H1 (cell line): ENCODE measurements around the gene ACTR2. TPM values are rescaled to one million over a fixed set of nuclear protein-coding genes. Genes with fewer than 3 reads are reported as not detected.
A peak's percentile ranks its signal among the peaks of the same experiment; 100 is the strongest.

Source experiments
- CTCF ChIA-PET: fragments of 300-600 bp; sonication (Branson Sonifier 250); formaldehyde crosslinking; loops from one replicate; lab custom pipeline; 2021; ENCODE audit not compliant: partially characterized antibody; lab: Charles Lee
- POLR2A ChIA-PET: fragments of 300-600 bp; sonication (Branson Sonifier 250); formaldehyde crosslinking; loops from one replicate; lab custom pipeline; 2021; ENCODE audit warnings: inconsistent platforms; ENCODE audit not compliant: partially characterized antibody; lab: Charles Lee
- DNase-seq, 2 experiments: peaks; one replicate each; pipeline versions ENCODE4 v3.0.0 to v3.0.0-alpha.2; 2010 to 2022; ENCODE audit warnings: low spot score in 2 of 2, low read depth in 1 of 2, mixed read lengths in 1 of 2
- FAIRE-seq: peaks from 2 replicates; lab custom pipeline; 2011; peaks lifted over from hg19 to GRCh38; lab: Jason Lieb, UNC
- H2AFZ ChIP-seq: 2 replicates; pipeline ENCODE4 v1.8.1; 2012; ENCODE audit warnings: low read length, inconsistent platforms
- H2AK5ac ChIP-seq: 2 replicates; pipeline ENCODE4 v1.6.1; 2013; ENCODE audit warnings: low read depth, low read length
- H2BK120ac ChIP-seq: replicated peaks from 2 replicates; pipeline ENCODE3; 2013; ENCODE audit warnings: low read depth, low read length, inconsistent platforms
- H2BK12ac ChIP-seq: 2 replicates; pipeline ENCODE4 v1.6.1; 2013; ENCODE audit warnings: low read depth, low read length
- H2BK15ac ChIP-seq: 2 replicates; pipeline ENCODE4 v1.6.1; 2013; ENCODE audit warnings: low read length
- H2BK20ac ChIP-seq: 2 replicates; pipeline ENCODE4 v1.6.1; 2013; ENCODE audit warnings: low read length
- H2BK5ac ChIP-seq: 2 replicates; pipeline ENCODE4 v1.6.1; 2013; ENCODE audit warnings: low read depth, low read length
- H3K14ac ChIP-seq: 2 replicates; pipeline ENCODE4 v1.6.1; 2013; ENCODE audit warnings: inconsistent platforms; ENCODE audit not compliant: insufficient read length
- H3K18ac ChIP-seq: 2 replicates; pipeline ENCODE4 v1.6.1; 2013; ENCODE audit warnings: low read length; ENCODE audit errors: extremely low read depth
- H3K23ac ChIP-seq: 2 replicates; pipeline ENCODE4 v1.6.1; 2013; ENCODE audit warnings: inconsistent platforms; ENCODE audit not compliant: insufficient read length
- H3K23me2 ChIP-seq: 2 replicates; pipeline ENCODE4 v1.6.1; 2013; ENCODE audit warnings: low read depth, low read length
- H3K27ac ChIP-seq: 2 replicates; pipeline ENCODE4 v1.6.1; 2011; ENCODE audit warnings: low read depth, low read length, inconsistent platforms
- H3K27me3 ChIP-seq, 4 experiments: replicated peaks in 1 of 4; 1 replicate in 1 of 4; 2 replicates in 3 of 4; pipeline versions ENCODE4 v1.6.1 to v1.8.1; 2011 to 2013; ENCODE audit warnings: low read length in 3 of 4, mild to moderate bottlenecking in 3 of 4, inconsistent platforms in 2 of 4, mixed read lengths in 2 of 4, moderate library complexity in 1 of 4; ENCODE audit not compliant: control insufficient read depth in 3 of 4, insufficient read depth in 3 of 4; ENCODE audit errors: extremely low read depth in 1 of 4
- H3K36me3 ChIP-seq, 4 experiments: 2 replicates each; pipeline versions ENCODE4 v1.6.1 to v1.8.1; 2011 to 2013; ENCODE audit warnings: mild to moderate bottlenecking in 4 of 4, low read length in 3 of 4, moderate library complexity in 2 of 4, control low read depth in 1 of 4, inconsistent platforms in 1 of 4; ENCODE audit not compliant: insufficient read depth in 4 of 4, control insufficient read depth in 2 of 4
- H3K4ac ChIP-seq: replicated peaks from 2 replicates; pipeline ENCODE3; 2013; ENCODE audit warnings: low read length, low read depth, mixed read lengths, inconsistent platforms; ENCODE audit not compliant: insufficient read length
- H3K4me1 ChIP-seq, 4 experiments: replicated peaks in 1 of 4; 1 replicate in 1 of 4; 2 replicates in 3 of 4; pipeline versions ENCODE4 v1.6.1 to v1.8.1; 2011 to 2013; ENCODE audit warnings: low read length in 3 of 4, inconsistent platforms in 2 of 4, mixed read lengths in 1 of 4; ENCODE audit not compliant: insufficient read depth in 4 of 4, control insufficient read depth in 3 of 4
- H3K4me2 ChIP-seq, 2 experiments: 2 replicates each; pipeline versions ENCODE4 v1.6.1 to v1.8.1; 2011 to 2013; ENCODE audit warnings: low read depth in 2 of 2, low read length in 2 of 2, control low read depth in 1 of 2, inconsistent platforms in 1 of 2, mild to moderate bottlenecking in 1 of 2; ENCODE audit not compliant: insufficient read depth in 1 of 2
- H3K4me3 ChIP-seq, 4 experiments: fragments of 200-600, 300-600 bp in 1 of 4; sonication (generic), shearing (Covaris generic), sonication (Bioruptor Twin) in 1 of 4; 2 replicates each; pipeline versions ENCODE4 v1.5.1 to v1.8.1; 2011 to 2016; ENCODE audit warnings: low read length in 4 of 4, low read depth in 3 of 4, control low read depth in 2 of 4, inconsistent platforms in 2 of 4, mild to moderate bottlenecking in 2 of 4, mixed read lengths in 1 of 4, moderate library complexity in 1 of 4; ENCODE audit not compliant: insufficient read depth in 2 of 4; ENCODE audit errors: extremely low read depth in 1 of 4
- H3K56ac ChIP-seq: replicated peaks from 2 replicates; pipeline ENCODE3; 2013; ENCODE audit warnings: low read depth, mild to moderate bottlenecking, mixed read lengths, low read length, inconsistent platforms; ENCODE audit not compliant: insufficient read length
- H3K79me1 ChIP-seq: 2 replicates; pipeline ENCODE4 v1.6.1; 2013; ENCODE audit warnings: low read depth, low read length, control low read depth
- H3K79me2 ChIP-seq, 2 experiments: 2 replicates each; pipeline versions ENCODE4 v1.6.1 to v1.8.1; 2012 to 2013; ENCODE audit warnings: low read length in 2 of 2, mild to moderate bottlenecking in 2 of 2, inconsistent platforms in 1 of 2; ENCODE audit not compliant: insufficient read depth in 2 of 2, control insufficient read depth in 1 of 2
- H3K9ac ChIP-seq, 4 experiments: replicated peaks in 1 of 4; 1 replicate in 1 of 4; 2 replicates in 3 of 4; pipeline versions ENCODE4 v1.6.1 to v1.8.1; 2011 to 2013; ENCODE audit warnings: low read depth in 3 of 4, low read length in 3 of 4, control low read depth in 2 of 4, mild to moderate bottlenecking in 2 of 4, moderate library complexity in 2 of 4, inconsistent platforms in 1 of 4; ENCODE audit errors: extremely low read depth in 1 of 4
- H3K9me3 ChIP-seq, 2 experiments: 2 replicates each; pipeline versions ENCODE4 v1.6.1 to v1.8.1; 2012 to 2013; ENCODE audit warnings: mild to moderate bottlenecking in 2 of 2, moderate library complexity in 2 of 2, control low read depth in 1 of 2, inconsistent platforms in 1 of 2, low read depth in 1 of 2, low read length in 1 of 2, mixed read lengths in 1 of 2; ENCODE audit not compliant: insufficient read depth in 2 of 2
- H4K20me1 ChIP-seq, 2 experiments: replicated peaks in 1 of 2; 2 replicates each; pipeline versions ENCODE3 to v1.8.1; 2011 to 2013; ENCODE audit warnings: inconsistent platforms in 2 of 2, low read length in 2 of 2, mild to moderate bottlenecking in 1 of 2; ENCODE audit not compliant: insufficient read depth in 2 of 2, control insufficient read depth in 1 of 2
- H4K5ac ChIP-seq: 2 replicates; pipeline ENCODE4 v1.6.1; 2013; ENCODE audit warnings: low read length, low read depth, mixed read lengths, inconsistent platforms; ENCODE audit not compliant: insufficient read length
- H4K8ac ChIP-seq: 2 replicates; pipeline ENCODE4 v1.8.0; 2013; ENCODE audit warnings: mild to moderate bottlenecking, moderate library complexity, low read length, inconsistent platforms; ENCODE audit not compliant: insufficient read depth; ENCODE audit errors: extremely low read depth
- H4K91ac ChIP-seq: replicated peaks from 2 replicates; pipeline ENCODE3; 2013; ENCODE audit warnings: low read length, mixed read lengths, inconsistent platforms; ENCODE audit not compliant: insufficient read length
- WGBS, 2 experiments: shearing (Covaris generic) in 1 of 2; methylation state at CpG; one replicate each; pipeline versions ENCODE4 v1.1.6 to v1.1.7; 2013 to 2015; ENCODE audit warnings: low lambda C conversion rate in 2 of 2, mixed read lengths in 2 of 2, inconsistent platforms in 1 of 2, low coverage in 1 of 2, missing lambda C conversion rate in 1 of 2; ENCODE audit not compliant: insufficient replicate concordance in 2 of 2, insufficient coverage in 1 of 2, insufficient read length in 1 of 2; ENCODE audit errors: extremely low coverage in 1 of 2, missing lambda C conversion rate in 1 of 2; 5-methylcytosine and 5-hydroxymethylcytosine counted together
- polyA plus RNA-seq, 7 experiments: library from polyadenylated mRNA; depleted of rRNA in 3 of 7; stranded (reverse) in 5 of 7; unstranded in 2 of 7; fragments of >200 nt in 5 of 7; fragments of 200-250 nt in 2 of 7; gene quantifications; 1 replicate in 5 of 7; 2 replicates in 1 of 7; 4 replicates in 1 of 7; pipeline versions ENCODE4 v1.2.1 to v1.2.3, GENCODE V29; 2011 to 2013; ENCODE audit warnings: missing spikeins in 2 of 7, mixed read lengths in 2 of 7
- total RNA-seq: library from RNA; stranded (reverse); fragmentation: NEBNext Ultra II Directional; extraction: Animal tissue kit (Norgen Biotek cat#: 25700); gene quantifications from 2 replicates; pipeline ENCODE4 v1.2.1, GENCODE V29; 2021

The ACTR2 gene
- total and polyA plus RNA-seq, 2 of the 8 experiments (the other 6 are each of a cell fraction or from before 2014, with no cell fraction given), result 28.3 to 171 TPM

GRCh38 chr2:65292461-65293011 is 64.9 kb downstream of the ACTR2 start:
- POLR2A ChIA-PET, result interaction anchor here (0.9 to 1.3 kb wide), 2 partner anchors 9 to 24 kb away, joined by 3 to 5 read pairs; no protein-coding TSS in a partner anchor
- no peak overlapping the region for H3K56ac ChIP-seq

More at GRCh38 chr2:65292461-65293011, 64.9 kb downstream of the ACTR2 start:
- Histone ChIP-seq H3K4me2 (no peak overlapping the region), H2BK120ac (no peak overlapping the region), H3K4ac (no peak overlapping the region), H3K27me3 (no peaks in the 10 kb centered on the region; a peak in 2 of 7 replicates), H2BK15ac (no peak overlapping the region), H4K20me1 (peaks cover 0 to 1% of the 10 kb centered on the region in 2 experiments), H3K36me3 (no peaks in the 10 kb centered on the region), H3K4me3 (no peak overlapping the region), H2AK5ac (no peak overlapping the region), H3K18ac (no peak overlapping the region), H2BK20ac (no peak overlapping the region), H2BK5ac (no peak overlapping the region), H3K4me1 (peaks cover 0 to 4% (median under 1%) of the 10 kb centered on the region in 4 experiments; a peak in 1 of 7 replicates), H3K23ac (no peak overlapping the region), H4K91ac (no peak overlapping the region), H3K79me1 (no peaks in the 10 kb centered on the region), H3K27ac (no peak overlapping the region), H3K23me2 (no peaks in the 10 kb centered on the region), H2BK12ac (no peak overlapping the region), H3K79me2 (no peaks in the 10 kb centered on the region), H2AFZ (no peak overlapping the region), H4K5ac (no peak overlapping the region), H3K14ac (no peak overlapping the region), H3K9me3 (no peaks in the 10 kb centered on the region), H4K8ac (peak overlapping the region; percentile 35; the same call in 1 of the 2 replicates), H3K9ac (no peak overlapping the region)
- 86% methylated on average over 21 of the region's 21 CpGs; no CpG with 5 or more reads in 1 of the 2 experiments for WGBS, 2 experiments
- CTCF ChIA-PET, result interaction anchor here (0.6 to 2.5 kb wide), 8 partner anchors 10 to 192 kb away, joined by 3 to 8 read pairs (median 3); no protein-coding TSS in a partner anchor
- FAIRE-seq (no peak), DNase-seq (no peak)
